Keratinocyte (primary cell): ENCODE measurements around the gene PPT2. TPM values are rescaled to one million over a fixed set of nuclear protein-coding genes. Genes with fewer than 3 reads are reported as not detected.

ENCODE experiments used
- DNase-seq: peaks from one replicate; pipeline ENCODE4 v3.0.0-alpha.2; 2011; ENCODE audit warnings: low read depth, missing footprints, low spot score
- FAIRE-seq: peaks from 2 replicates; lab custom pipeline; 2011; peaks lifted over from hg19 to GRCh38; lab: Jason Lieb, UNC
- H2AFZ ChIP-seq: 2 replicates; pipeline ENCODE4 v1.6.0; 2012; ENCODE audit warnings: low read length, control low read depth, inconsistent platforms; ENCODE audit not compliant: control insufficient read depth
- H3K27ac ChIP-seq: 2 replicates; pipeline ENCODE4 v1.5.1; 2011; ENCODE audit warnings: low read length; ENCODE audit not compliant: control insufficient read depth, insufficient read depth
- H3K27me3 ChIP-seq: 3 replicates; pipeline ENCODE4 v1.6.0; 2011; ENCODE audit warnings: low read length; ENCODE audit not compliant: control insufficient read depth, insufficient read depth; ENCODE audit errors: extremely low read depth
- H3K36me3 ChIP-seq, 2 experiments: 2 replicates in 1 of 2; 3 replicates in 1 of 2; pipeline ENCODE4 v1.5.1; 2011; ENCODE audit warnings: low read length in 2 of 2, mild to moderate bottlenecking in 1 of 2; ENCODE audit not compliant: control insufficient read depth in 2 of 2, insufficient read depth in 2 of 2; ENCODE audit errors: extremely low read depth in 1 of 2
- H3K4me1 ChIP-seq: 3 replicates; pipeline ENCODE4 v1.5.1; 2011; ENCODE audit warnings: low read length; ENCODE audit not compliant: control insufficient read depth, insufficient read depth; ENCODE audit errors: extremely low read depth
- H3K4me2 ChIP-seq: 3 replicates; pipeline ENCODE4 v1.6.0; 2011; ENCODE audit warnings: low read depth, low read length; ENCODE audit not compliant: control insufficient read depth, insufficient read depth; ENCODE audit errors: extremely low read depth
- H3K4me3 ChIP-seq, 3 experiments: fragments of 200-600 bp in 1 of 3; sonication (generic) in 1 of 3; 2 replicates in 2 of 3; 3 replicates in 1 of 3; pipeline ENCODE4 v1.5.1; 2011 to 2016; ENCODE audit warnings: low read length in 3 of 3, mild to moderate bottlenecking in 3 of 3, control low read depth in 2 of 3, inconsistent platforms in 1 of 3, low read depth in 1 of 3, mixed read lengths in 1 of 3, mixed run types in 1 of 3, moderate library complexity in 1 of 3; ENCODE audit not compliant: control insufficient read depth in 2 of 3, insufficient read depth in 2 of 3; ENCODE audit errors: extremely low read depth in 1 of 3
- H3K79me2 ChIP-seq: 2 replicates; pipeline ENCODE4 v1.6.0; 2012; ENCODE audit warnings: low read length; ENCODE audit not compliant: control insufficient read depth, insufficient read depth
- H3K9ac ChIP-seq: 3 replicates; pipeline ENCODE4 v1.6.0; 2011; ENCODE audit warnings: low read length; ENCODE audit not compliant: control insufficient read depth, insufficient read depth; ENCODE audit errors: extremely low read depth
- H3K9me1 ChIP-seq: 3 replicates; pipeline ENCODE4 v1.6.0; 2011; ENCODE audit warnings: low read length; ENCODE audit not compliant: control insufficient read depth, insufficient read depth; ENCODE audit errors: extremely low read depth
- H3K9me3 ChIP-seq: 2 replicates; pipeline ENCODE4 v1.5.1; 2012; ENCODE audit warnings: low read depth, low read length; ENCODE audit not compliant: control insufficient read depth
- H4K20me1 ChIP-seq: 3 replicates; pipeline ENCODE4 v1.6.0; 2011; ENCODE audit warnings: low read length; ENCODE audit not compliant: control insufficient read depth, insufficient read depth; ENCODE audit errors: extremely low read depth
- CTCF ChIP-seq, 3 experiments: IDR thresholded peaks in 1 of 3; conservative IDR thresholded peaks in 1 of 3; optimal IDR thresholded peaks in 1 of 3; 2 replicates in 2 of 3; 3 replicates in 1 of 3; pipeline versions ENCODE3 to v1.5.1; 2011; ENCODE audit warnings: low read length in 3 of 3, mild to moderate bottlenecking in 3 of 3, moderate library complexity in 2 of 3, control low read depth in 1 of 3, inconsistent platforms in 1 of 3; ENCODE audit not compliant: insufficient read depth in 2 of 3; ENCODE audit errors: extremely low read depth in 1 of 3
- EZH2 ChIP-seq: IDR thresholded peaks from one replicate; pipeline ENCODE4 v1.6.1; 2012; ENCODE audit warnings: inconsistent platforms, mild to moderate bottlenecking, low read length, moderate library complexity
- dilution Hi-C: fragments of 300-500 bp; cut with MboI; formaldehyde crosslinking; loops from one replicate; pipeline ENCODE4 v1.7.0; 2020; ENCODE audit warnings: low sequenced_read_pairs; ENCODE audit not compliant: extremely low pct_ligation_motif_present
- polyA plus RNA-seq, 5 experiments: library from polyadenylated mRNA; depleted of rRNA in 3 of 5; stranded (reverse) in 3 of 5; stranded (forward) in 1 of 5; unstranded in 1 of 5; fragments of >200 nt; gene quantifications; 1 replicate in 1 of 5; 2 replicates in 3 of 5; 3 replicates in 1 of 5; pipeline versions ENCODE4 v1.2.1 to v1.2.3, GENCODE V29; 2011 to 2012; ENCODE audit warnings: missing spikeins in 2 of 5, low read depth in 1 of 5, low replicate concordance in 1 of 5

Gene PPT2
- polyA plus RNA-seq, 1 donor (not counting 4 experiments of a cell fraction or from before 2014, with no cell fraction given), result 15.0 TPM

- peaks cover 40% of the 10 kb centered on the region for H3K4me1 ChIP-seq
- peak within 1 kb of the TSS; percentile 87 to 95 (median 90) for H3K4me3 ChIP-seq
- no peaks in the 10 kb centered on the region for H4K20me1 ChIP-seq
- H3K9me3 ChIP-seq, result no peaks in the 10 kb centered on the region
- no peaks in the 10 kb centered on the region for H3K27me3 ChIP-seq
- TF ChIP-seq EZH2 (no peak), CTCF (optimal IDR thresholded peaks at IDR 0.05 in 1 of 3, IDR thresholded peaks at IDR 0.05 in 1 of 3, conservative IDR thresholded peaks at IDR 0.05 in 1 of 3; ENCODE audit: extremely low read depth in 1 of 3, insufficient read depth in 2 of 3, low read length in 3 of 3) (no peak)
- dilution Hi-C loops, result no loop called here
- DNase-seq (peak; percentile 97), FAIRE-seq (peak; percentile 66)
- peak within 1 kb of the TSS; percentile 97 for H3K27ac ChIP-seq
- no peaks in the 10 kb centered on the region for H3K9me1 ChIP-seq
- H3K4me2 ChIP-seq, result peak within 1 kb of the TSS; percentile 93
- H2AFZ ChIP-seq, result peak within 1 kb of the TSS; percentile 78
- peak within 1 kb of the TSS; percentile 90 for H3K9ac ChIP-seq
- H3K79me2 ChIP-seq, result peaks cover 27% of the 10 kb centered on the region
- H3K36me3 ChIP-seq, result peaks cover 6 to 10% of the 10 kb centered on the region in 2 experiments
These were observed 24.0 kb downstream of the PPT2 start, which contains the start of gene RNF5 for GRCh38 chr6:32177788-32178546. Gene RNF5 (plus strand): TSS chr6:32178405. CDS start chr6:32178512, 107 bp downstream.

GRCh38 chr6:32178547-32179440 is 24.9 kb downstream of the PPT2 start:
- Histone ChIP-seq H3K27ac (peak overlapping the region; percentile 97), H3K36me3 (peaks cover 8 to 10% of the 10 kb centered on the region in 2 experiments), H2AFZ (peak overlapping the region; percentile 73), H3K4me2 (peak overlapping the region; percentile 87), H3K27me3 (no peaks in the 10 kb centered on the region), H3K4me3 (peak overlapping the region; percentile 87 to 95 (median 90)), H3K79me2 (peaks cover 27% of the 10 kb centered on the region), H3K9ac (peak overlapping the region; percentile 90), H3K9me1 (no peaks in the 10 kb centered on the region), H4K20me1 (no peaks in the 10 kb centered on the region), H3K4me1 (peaks cover 32% of the 10 kb centered on the region), H3K9me3 (no peaks in the 10 kb centered on the region)
- DNase-seq (no peak), FAIRE-seq (no peak)
- dilution Hi-C loops, result no loop called here
- TF ChIP-seq CTCF (optimal IDR thresholded peaks at IDR 0.05 in 1 of 3, IDR thresholded peaks at IDR 0.05 in 1 of 3, conservative IDR thresholded peaks at IDR 0.05 in 1 of 3; ENCODE audit: extremely low read depth in 1 of 3, insufficient read depth in 2 of 3, low read length in 3 of 3) (no peak), EZH2 (no peak)
